Kidney (tissue), 2 donors: ENCODE data around the gene ZKSCAN2. TPM values are rescaled to one million over a fixed set of nuclear protein-coding genes. Genes with fewer than 3 reads are reported as not detected.

Experiments
- polyA plus RNA-seq: library from polyadenylated mRNA; stranded (reverse); fragments of 350-450 nt; fragmentation: Illumina TruSeq; extraction: RNeasy Lipid Tissue Mini Kit (QIAGEN cat#74804); gene quantifications from one replicate; pipeline ENCODE4 v1.2.3, GENCODE V29; 2014; ENCODE audit warnings: low read depth, low replicate concordance; ENCODE audit not compliant: insufficient read depth
- total RNA-seq: library from RNA; stranded (reverse); fragmentation: NEBNext Ultra II Directional; extraction: Animal tissue kit (Norgen Biotek cat#: 25700); gene quantifications from one replicate; pipeline ENCODE4 v1.2.1, GENCODE V29; 2021
- donor health status: DM: yes; HTN: yes; CAD: no.

The ZKSCAN2 gene
- total and polyA plus RNA-seq, 2 donors from 2014 or later: 1.3 to 6.1 TPM

Other genes starting within 250 kb of the ZKSCAN2 start
- gene ARHGAP17, start 242.5 kb downstream of the ZKSCAN2 start, total RNA-seq: 71.8 TPM
- gene ARHGAP17, start 242.5 kb downstream of the ZKSCAN2 start, polyA plus RNA-seq: 26.8 TPM
- gene LCMT1, start 146.1 kb downstream of the ZKSCAN2 start, total RNA-seq: 44.8 TPM
- gene LCMT1, start 146.1 kb downstream of the ZKSCAN2 start, polyA plus RNA-seq: 52.9 TPM
- gene AQP8, start 40.9 kb downstream of the ZKSCAN2 start, total RNA-seq: not detected
- not detected for gene AQP8, start 40.9 kb downstream of the ZKSCAN2 start, polyA plus RNA-seq